ENCODE results near the gene ZNF638.
A peak's percentile ranks its signal among the peaks of the same experiment; 100 is the strongest.

ZNF638 gene

GRCh38 chr2:71464389-71464788, 132.8 kb downstream of the ZNF638 start:
- peaks cover 10% of the 10 kb centered on the region for H3K4me1 Mint-ChIP-seq
- no peak overlapping the region for H3K27ac Mint-ChIP-seq
- ATAC-seq, result no peak
- H3K4me3 Mint-ChIP-seq, result no peak overlapping the region
- H3K27me3 Mint-ChIP-seq, result peaks cover 29% of the 10 kb centered on the region
- no peaks in the 10 kb centered on the region for H3K9me3 Mint-ChIP-seq
- no peak for DNase-seq

DNA sequence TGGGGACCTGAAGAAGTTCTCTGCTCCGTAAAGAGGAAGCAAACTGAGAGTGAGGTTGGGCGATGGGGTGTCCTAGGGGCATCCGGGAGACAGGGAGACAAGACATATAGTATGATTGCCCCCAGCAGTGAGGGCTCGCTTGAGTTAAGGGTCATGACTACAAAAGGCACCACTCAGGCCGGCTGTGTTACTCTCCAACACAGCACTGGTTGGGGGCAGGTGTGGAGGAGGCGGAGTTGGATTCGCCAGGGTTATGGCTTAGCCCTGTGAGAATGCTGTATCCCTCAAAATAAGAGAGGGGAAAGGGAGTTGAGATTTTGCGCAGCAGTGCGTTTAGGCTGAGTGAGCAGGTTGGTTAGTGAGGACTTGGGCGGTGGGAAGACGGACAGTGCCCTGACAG, 133.8 kb downstream of the ZNF638 start:
- Mint-ChIP-seq H3K4me3 (no peak overlapping the region), H3K9me3 (no peaks in the 10 kb centered on the region), H3K4me1 (peaks cover 10% of the 10 kb centered on the region), H3K27me3 (peaks cover 39% of the 10 kb centered on the region), H3K27ac (no peak overlapping the region)
- ATAC-seq (no peak), DNase-seq (no peak)

- no peak overlapping the region for H3K4me3 Mint-ChIP-seq
Measured at GRCh38 chr2:71465961-71466300, 134.3 kb downstream of the ZNF638 start.

DNA sequence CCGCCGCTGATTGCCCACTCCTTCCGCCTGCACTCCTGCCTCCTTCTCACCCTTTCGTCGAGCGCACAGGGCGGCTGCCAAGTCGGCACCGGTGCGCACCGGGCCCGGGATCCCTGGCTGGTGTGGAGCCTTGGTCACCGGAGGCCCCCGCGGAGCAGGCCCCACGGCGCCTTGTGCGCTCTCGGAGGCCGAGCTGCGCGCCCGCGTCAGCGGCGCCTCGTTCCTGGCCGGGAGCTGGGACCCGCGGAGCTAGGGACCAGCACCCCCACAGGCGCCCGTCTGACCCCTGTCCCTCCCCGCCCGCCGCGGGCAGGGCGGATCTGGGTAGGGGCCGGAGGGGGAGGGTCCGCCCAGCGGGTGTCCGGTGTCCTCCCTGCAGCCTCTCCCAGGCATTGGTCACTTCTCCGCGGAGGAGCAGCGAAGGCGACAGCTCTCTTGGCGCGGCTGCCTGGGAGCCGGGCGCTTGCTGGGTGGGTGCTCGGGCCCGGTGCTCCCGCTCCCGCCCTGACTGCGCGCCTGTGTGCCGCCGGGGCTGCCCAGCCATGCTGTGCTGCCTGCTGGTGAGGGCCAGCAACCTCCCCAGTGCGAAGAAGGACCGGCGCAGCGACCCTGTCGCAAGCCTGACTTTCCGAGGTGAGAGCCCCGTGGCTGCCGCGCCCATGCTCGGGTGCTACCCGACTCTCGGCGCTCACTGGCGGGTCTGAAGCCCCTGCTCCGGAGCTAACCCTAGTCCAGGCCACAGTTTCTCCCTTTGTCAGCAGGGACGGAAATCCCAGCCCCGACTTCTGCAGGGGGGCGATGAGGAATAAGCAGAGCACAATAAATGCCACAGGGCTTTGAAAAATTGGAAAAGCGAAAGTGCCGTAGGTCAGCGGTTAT, 135.0 kb downstream of the ZNF638 start:
- Mint-ChIP-seq H3K27ac (peak overlapping the region in 1 of 2 donors; percentile 28), H3K4me3 (peak overlapping the region; percentile 74 to 83), H3K9me3 (no peaks in the 10 kb centered on the region), H3K4me1 (peaks cover 10% of the 10 kb centered on the region), H3K27me3 (peaks cover 46% of the 10 kb centered on the region)
- ATAC-seq (peak; percentile 70), DNase-seq (peak in 1 of 2 donors; percentile 24)

More at GRCh38 chr2:71465961-71466300, 134.3 kb downstream of the ZNF638 start:
- Mint-ChIP-seq H3K4me1 (peaks cover 10% of the 10 kb centered on the region), H3K9me3 (no peaks in the 10 kb centered on the region), H3K27me3 (peaks cover 44% of the 10 kb centered on the region), H3K27ac (no peak overlapping the region)
- no peak for ATAC-seq
- no peak for DNase-seq

GRCh38 chr2:71467180-71467815, 135.7 kb downstream of the ZNF638 start:
- Mint-ChIP-seq H3K4me3 (peak overlapping the region; percentile 74 to 83), H3K4me1 (peaks cover 10% of the 10 kb centered on the region), H3K27ac (peak overlapping the region in 1 of 2 donors; percentile 28), H3K27me3 (peaks cover 46% of the 10 kb centered on the region), H3K9me3 (no peaks in the 10 kb centered on the region)
- peak; percentile 32 for ATAC-seq
- no peak for DNase-seq

GRCh38 chr2:71468279-71469015, 136.9 kb downstream of the ZNF638 start:
- Mint-ChIP-seq H3K27me3 (peaks cover 58% of the 10 kb centered on the region), H3K4me3 (no peak overlapping the region), H3K27ac (no peak overlapping the region), H3K4me1 (peaks cover 10% of the 10 kb centered on the region), H3K9me3 (no peaks in the 10 kb centered on the region)
- ATAC-seq (no peak), DNase-seq (no peak)

DNA sequence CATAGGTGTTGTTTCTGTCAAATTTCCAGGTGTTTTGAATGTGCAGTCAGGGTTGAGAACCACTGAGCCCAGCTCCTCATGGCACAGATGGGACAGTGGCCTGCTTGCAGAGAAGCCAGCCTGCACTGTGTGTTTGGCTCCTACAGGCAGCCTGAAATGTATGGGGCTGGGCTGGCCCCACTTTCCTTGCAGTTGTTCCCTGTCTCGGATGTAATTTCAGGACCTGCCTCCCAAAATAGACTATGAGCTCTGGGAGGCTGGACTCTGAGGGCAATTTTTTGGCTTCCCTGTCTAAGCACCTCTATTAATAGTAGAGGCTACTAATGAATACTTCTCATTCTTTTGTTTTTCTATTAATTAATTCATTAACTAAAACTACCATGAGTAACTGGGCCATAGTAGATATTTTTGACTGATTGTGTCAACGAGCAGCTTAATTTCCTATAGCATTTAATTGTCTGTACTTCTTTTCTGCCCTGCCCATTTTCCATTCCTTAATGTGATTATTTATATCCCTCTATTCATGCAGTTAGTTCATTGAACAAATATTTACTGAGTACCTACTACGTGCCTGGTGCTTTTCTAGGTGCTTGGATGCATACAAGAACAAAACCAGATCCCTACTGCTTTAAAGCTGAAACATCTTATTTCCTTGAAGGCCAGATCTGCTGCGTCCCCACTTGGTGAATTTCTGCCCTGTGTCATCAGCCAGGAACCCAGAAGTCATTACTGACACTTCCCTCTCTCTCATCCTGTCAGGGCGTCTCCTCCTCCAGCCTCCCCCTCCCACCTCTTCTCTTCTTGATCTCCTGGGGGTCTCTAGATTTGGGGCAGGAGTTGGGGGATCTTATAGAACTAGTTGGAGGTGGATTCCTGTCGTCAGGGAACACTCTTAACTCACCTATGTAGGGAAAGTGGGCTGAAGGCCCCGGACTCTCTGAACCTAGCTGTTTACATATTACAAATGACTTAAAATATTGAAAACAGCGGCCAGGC, 138.1 kb downstream of the ZNF638 start:
- ATAC-seq, result no peak
- no peak for DNase-seq
- Mint-ChIP-seq H3K9me3 (no peaks in the 10 kb centered on the region), H3K27me3 (peaks cover 62% of the 10 kb centered on the region), H3K27ac (no peak overlapping the region), H3K4me3 (no peak overlapping the region), H3K4me1 (peaks cover 10% of the 10 kb centered on the region)

DNA sequence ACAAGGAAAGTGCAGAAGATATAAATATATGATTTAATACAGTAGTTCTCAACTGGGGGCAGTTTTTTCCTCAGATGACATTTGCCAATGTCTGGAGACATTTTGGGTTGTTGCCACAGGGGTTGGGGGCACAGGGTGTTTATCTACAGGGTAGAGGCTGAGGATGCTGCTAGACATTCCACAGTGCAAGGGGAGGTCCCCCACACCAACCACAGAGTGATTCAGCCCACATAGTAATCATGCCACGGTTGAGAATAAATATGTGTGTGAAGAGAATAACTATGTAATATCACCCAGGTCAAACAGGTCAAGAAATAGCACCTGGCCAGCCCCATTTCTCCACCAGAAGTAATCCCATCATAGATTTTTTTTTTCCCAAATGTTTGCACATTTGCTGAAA, 139.7 kb downstream of the ZNF638 start:
- H3K4me3 Mint-ChIP-seq, result no peak overlapping the region
- ATAC-seq (peak; percentile 66), DNase-seq (no peak)
- no peaks in the 10 kb centered on the region for H3K9me3 Mint-ChIP-seq
- H3K27ac Mint-ChIP-seq, result no peak overlapping the region
- H3K4me1 Mint-ChIP-seq, result peaks cover 10% of the 10 kb centered on the region
- peaks cover 62% of the 10 kb centered on the region for H3K27me3 Mint-ChIP-seq

GRCh38 chr2:71472019-71472418, 140.4 kb downstream of the ZNF638 start:
- ATAC-seq (no peak), DNase-seq (no peak)
- Mint-ChIP-seq H3K4me1 (peaks cover 6% of the 10 kb centered on the region), H3K27ac (no peak overlapping the region), H3K4me3 (no peak overlapping the region), H3K9me3 (no peaks in the 10 kb centered on the region), H3K27me3 (peaks cover 57% of the 10 kb centered on the region)

- Mint-ChIP-seq H3K27ac (no peak overlapping the region), H3K4me3 (no peak overlapping the region), H3K9me3 (no peaks in the 10 kb centered on the region), H3K4me1 (no peaks in the 10 kb centered on the region), H3K27me3 (peaks cover 42% of the 10 kb centered on the region)
- ATAC-seq (no peak), DNase-seq (no peak)
Measured at GRCh38 chr2:71473346-71474031, 141.9 kb downstream of the ZNF638 start.

GRCh38 chr2:71474116-71474743, 142.6 kb downstream of the ZNF638 start:
- Mint-ChIP-seq H3K4me3 (no peak overlapping the region), H3K9me3 (no peaks in the 10 kb centered on the region), H3K27me3 (peaks cover 35% of the 10 kb centered on the region), H3K27ac (no peak overlapping the region), H3K4me1 (no peaks in the 10 kb centered on the region)
- ATAC-seq (no peak), DNase-seq (no peak)

GRCh38 chr2:71474744-71475397, 143.3 kb downstream of the ZNF638 start:
- Mint-ChIP-seq H3K27me3 (peaks cover 28% of the 10 kb centered on the region), H3K9me3 (no peaks in the 10 kb centered on the region), H3K27ac (no peak overlapping the region), H3K4me3 (no peak overlapping the region), H3K4me1 (no peaks in the 10 kb centered on the region)
- ATAC-seq (no peak), DNase-seq (no peak)

DNA sequence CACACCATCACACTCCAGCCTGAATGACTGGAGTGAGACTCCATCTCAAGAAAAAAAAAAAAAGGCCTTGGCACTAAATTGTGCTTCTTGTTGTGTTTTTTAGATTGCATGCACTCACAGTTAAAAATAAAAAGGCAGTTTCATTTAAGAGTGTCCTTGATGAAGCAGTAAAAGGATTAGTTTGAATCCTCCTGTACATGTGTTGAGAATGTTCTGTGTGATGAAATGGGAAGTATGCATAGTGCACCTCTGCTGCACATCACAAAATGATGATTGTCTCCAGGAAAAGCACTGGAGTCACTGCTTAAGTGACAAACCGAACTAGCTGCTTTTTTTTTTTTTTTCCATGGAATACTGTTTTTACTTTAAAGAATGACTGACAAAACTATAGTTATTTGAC, 144.9 kb downstream of the ZNF638 start:
- no peak overlapping the region for H3K27ac Mint-ChIP-seq
- H3K9me3 Mint-ChIP-seq, result no peaks in the 10 kb centered on the region
- no peaks in the 10 kb centered on the region for H3K4me1 Mint-ChIP-seq
- ATAC-seq, result no peak
- H3K4me3 Mint-ChIP-seq, result no peak overlapping the region
- peaks cover 17% of the 10 kb centered on the region for H3K27me3 Mint-ChIP-seq
- DNase-seq, result no peak

DNA sequence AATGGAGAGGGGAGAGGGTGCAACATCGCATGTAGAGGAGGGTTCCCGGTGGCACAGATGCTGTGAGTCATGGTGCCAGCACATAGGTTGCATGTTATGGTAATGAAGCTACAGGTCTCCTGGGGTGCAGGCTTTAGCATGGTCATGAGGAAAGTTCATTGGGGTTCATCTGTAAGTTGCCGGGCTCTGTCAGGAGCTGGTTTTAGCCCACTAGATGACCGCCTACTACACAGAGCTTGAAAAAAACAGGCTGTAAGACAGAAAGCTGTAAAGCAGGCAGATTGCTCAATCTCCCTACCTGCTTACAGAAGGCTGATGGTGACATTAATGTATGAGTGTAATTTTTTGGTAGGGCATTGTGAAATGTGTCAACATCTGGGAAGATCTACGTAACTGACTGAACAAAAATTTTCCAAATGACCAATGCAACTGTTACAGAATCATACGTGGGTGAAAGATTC, 145.7 kb downstream of the ZNF638 start:
- Mint-ChIP-seq H3K27me3 (peaks cover 16% of the 10 kb centered on the region), H3K4me1 (no peaks in the 10 kb centered on the region), H3K4me3 (no peak overlapping the region), H3K27ac (no peak overlapping the region), H3K9me3 (no peaks in the 10 kb centered on the region)
- ATAC-seq (no peak), DNase-seq (no peak)
